GM23248 (cell line): ENCODE measurements around the gene EXTL1. TPM values are rescaled to one million over a fixed set of nuclear protein-coding genes. Genes with fewer than 3 reads are reported as not detected.

Experiments
- DNase-seq: peaks from one replicate; pipeline ENCODE4 v3.0.0-alpha.2; 2015
- H2AFZ ChIP-seq: fragments of 200-600 bp; sonication (generic); 2 replicates; pipeline ENCODE4 v1.6.1; 2016; ENCODE audit warnings: antibody characterized with exemption
- H3F3A ChIP-seq: fragments of 200-600 bp; sonication (generic); 2 replicates; pipeline ENCODE4 v1.6.1; 2016; ENCODE audit warnings: mild to moderate bottlenecking, antibody characterized with exemption, mixed run types; ENCODE audit not compliant: insufficient read depth
- H3K27ac ChIP-seq: fragments of 200-600 bp; sonication (generic); 2 replicates; pipeline ENCODE4 v1.5.1; 2016; ENCODE audit warnings: mild to moderate bottlenecking
- H3K27me3 ChIP-seq: fragments of 200-600 bp; sonication (generic); replicated peaks from 2 replicates; pipeline ENCODE4 v1.6.1; 2016; ENCODE audit warnings: mild to moderate bottlenecking; ENCODE audit not compliant: insufficient read depth
- H3K36me3 ChIP-seq: fragments of 200-600 bp; sonication (generic); 2 replicates; pipeline ENCODE4 v1.6.1; 2016; ENCODE audit warnings: low read depth, mild to moderate bottlenecking
- H3K4me1 ChIP-seq: fragments of 200-600 bp; sonication (generic); 2 replicates; pipeline ENCODE4 v1.6.1; 2016; ENCODE audit warnings: mild to moderate bottlenecking; ENCODE audit not compliant: insufficient read depth
- H3K4me2 ChIP-seq: fragments of 200-600 bp; sonication (generic); one replicate; pipeline ENCODE4 v1.6.1; 2016; ENCODE audit warnings: mild to moderate bottlenecking; ENCODE audit not compliant: unreplicated experiment
- H3K4me3 ChIP-seq: fragments of 200-600 bp; sonication (generic); 2 replicates; pipeline ENCODE4 v1.5.1; 2016; ENCODE audit warnings: mild to moderate bottlenecking
- H3K79me2 ChIP-seq: fragments of 200-600 bp; sonication (generic); 2 replicates; pipeline ENCODE4 v1.6.1; 2016; ENCODE audit warnings: mild to moderate bottlenecking; ENCODE audit not compliant: insufficient read depth
- H3K9ac ChIP-seq: fragments of 200-600 bp; sonication (generic); 2 replicates; pipeline ENCODE4 v1.6.1; 2016; ENCODE audit warnings: mild to moderate bottlenecking
- H3K9me2 ChIP-seq: fragments of 200-600 bp; sonication (generic); 2 replicates; pipeline ENCODE4 v1.6.1; 2016; ENCODE audit warnings: mixed run types, mild to moderate bottlenecking, moderate library complexity; ENCODE audit not compliant: insufficient read depth
- H3K9me3 ChIP-seq: fragments of 200-600 bp; sonication (generic); one replicate; pipeline ENCODE4 v1.6.1; 2017; ENCODE audit warnings: low read depth
- H4K20me1 ChIP-seq: fragments of 200-600 bp; sonication (generic); 2 replicates; pipeline ENCODE4 v1.6.0; 2016; ENCODE audit not compliant: insufficient read depth
- EZH2 ChIP-seq: fragments of 200-600 bp; sonication (generic); IDR thresholded peaks from 2 replicates; pipeline ENCODE4 v1.6.1; 2018; ENCODE audit warnings: antibody characterized with exemption, mild to moderate bottlenecking; ENCODE audit not compliant: insufficient read depth, poor library complexity, severe bottlenecking
- EZH2phosphoT487 ChIP-seq: fragments of 200-600 bp; sonication (generic); IDR thresholded peaks from 2 replicates; pipeline ENCODE4 v1.6.1; 2018; ENCODE audit warnings: antibody characterized with exemption, moderate library complexity, mild to moderate bottlenecking, low read depth; ENCODE audit not compliant: insufficient read depth
- WGBS, 2 experiments: methylation state at CpG; one replicate each; pipeline ENCODE4 v1.1.6; 2015 to 2017; ENCODE audit warnings: low lambda C conversion rate in 2 of 2, low coverage in 1 of 2; ENCODE audit errors: missing lambda C conversion rate in 2 of 2; 5-methylcytosine and 5-hydroxymethylcytosine counted together
- in situ Hi-C: fragments of 300-500 bp; cut with MboI; formaldehyde crosslinking; loops from 2 replicates; pipeline ENCODE4 v1.15.0; 2020
- polyA plus RNA-seq: library from polyadenylated mRNA; unstranded; fragments of >200 nt; fragmentation: Nextera tagmentation; extraction: Ambion mirVana; gene quantifications from 2 replicates; pipeline ENCODE4 v1.2.1, GENCODE V29; 2016
- total RNA-seq: library from RNA; depleted of rRNA; stranded (reverse); fragments of >200 nt; shearing (Covaris generic); gene quantifications from 2 replicates; pipeline ENCODE4 v1.2.3, GENCODE V29; 2014

EXTL1 gene
- total and polyA plus RNA-seq, 2 experiments from 2014 or later: 5.5 to 5.9 TPM

GRCh38 chr1:26067432-26067911, 45.9 kb downstream of the EXTL1 start, which contains the start of gene TRIM63:
TRIM63 (minus strand) TSS chr1:26067630; CDS start chr1:26067494, 136 bp downstream.
- no peaks in the 10 kb centered on the region for H3F3A ChIP-seq
- no peak within 1 kb of the TSS for H3K4me2 ChIP-seq
- no peaks in the 10 kb centered on the region for H3K9me3 ChIP-seq
- no peaks in the 10 kb centered on the region for H3K9me2 ChIP-seq
- H3K36me3 ChIP-seq: no peaks in the 10 kb centered on the region
- WGBS, 2 experiments: 14 to 16% methylated on average over 9 of the region's 9 CpGs
- H3K4me3 ChIP-seq: no peak within 1 kb of the TSS
- H3K79me2 ChIP-seq: no peaks in the 10 kb centered on the region
- peaks cover 45% of the 10 kb centered on the region for H3K27me3 ChIP-seq
- no peak within 1 kb of the TSS for H3K9ac ChIP-seq
- no peak within 1 kb of the TSS for H3K27ac ChIP-seq
- in situ Hi-C loops: no loop called here
- no peaks in the 10 kb centered on the region for H4K20me1 ChIP-seq
- H3K4me1 ChIP-seq: no peaks in the 10 kb centered on the region
- no peak for DNase-seq
- no peak within 1 kb of the TSS for H2AFZ ChIP-seq
- TF ChIP-seq EZH2: no peak
- no peak for TF ChIP-seq EZH2phosphoT487

GRCh38 chr1:26069941-26070295, 48.3 kb downstream of the EXTL1 start:
- Histone ChIP-seq H3K79me2 (no peaks in the 10 kb centered on the region), H3K27me3 (peaks cover 52% of the 10 kb centered on the region), H3K36me3 (no peaks in the 10 kb centered on the region), H3K4me2 (no peak overlapping the region), H3K4me1 (no peaks in the 10 kb centered on the region), H3K4me3 (no peak overlapping the region), H3K9me3 (no peaks in the 10 kb centered on the region), H3K9me2 (no peaks in the 10 kb centered on the region), H4K20me1 (no peaks in the 10 kb centered on the region), H3F3A (no peaks in the 10 kb centered on the region), H2AFZ (no peak overlapping the region), H3K27ac (no peak overlapping the region), H3K9ac (no peak overlapping the region)
- no peak for DNase-seq
- in situ Hi-C loops: no loop called here
- TF ChIP-seq EZH2phosphoT487: no peak
- TF ChIP-seq EZH2: no peak
- 27 to 63% methylated on average over 1 of the region's 1 CpG for WGBS, 2 experiments

DNA sequence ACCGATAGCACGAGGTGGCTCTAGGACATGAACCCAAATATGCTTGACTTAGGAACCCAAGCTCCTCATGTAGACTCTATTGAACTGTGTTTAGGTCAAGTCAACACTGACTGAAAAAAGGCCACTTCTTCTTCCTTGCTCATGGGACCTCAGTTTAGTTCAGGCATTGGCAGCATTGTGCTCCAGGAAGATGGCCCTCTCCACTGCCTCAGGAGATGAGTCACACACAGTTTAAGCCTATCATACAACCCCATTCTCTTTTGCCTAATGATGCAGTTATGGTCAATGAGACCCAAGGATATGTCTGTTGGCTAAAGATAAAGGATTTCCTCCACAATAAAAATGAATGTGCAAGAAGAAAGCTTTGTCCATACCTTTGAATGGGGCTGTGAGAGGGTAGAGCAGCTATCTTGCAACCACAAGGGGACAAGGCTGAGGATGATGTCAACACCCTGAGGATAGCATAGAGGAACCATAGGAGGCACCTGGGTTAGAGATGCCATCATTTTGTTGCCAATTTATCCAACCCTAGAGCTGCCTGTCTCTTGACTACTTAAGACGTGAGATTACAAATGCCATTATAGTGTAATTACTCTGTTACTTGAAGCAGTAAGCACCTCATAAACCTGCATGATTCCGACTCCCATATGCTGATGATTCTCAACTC, 48.9 kb downstream of the EXTL1 start:
- H3K79me2 ChIP-seq: no peaks in the 10 kb centered on the region
- no peak overlapping the region for H2AFZ ChIP-seq
- H4K20me1 ChIP-seq: no peaks in the 10 kb centered on the region
- H3K4me3 ChIP-seq: no peak overlapping the region
- no peak for DNase-seq
- no peaks in the 10 kb centered on the region for H3K9me2 ChIP-seq
- H3F3A ChIP-seq: no peaks in the 10 kb centered on the region
- H3K9ac ChIP-seq: no peak overlapping the region
- TF ChIP-seq EZH2phosphoT487: no peak
- no peak for TF ChIP-seq EZH2
- no peaks in the 10 kb centered on the region for H3K36me3 ChIP-seq
- WGBS, 2 experiments: 69 to 76% methylated on average over 4 of the region's 4 CpGs
- no peak overlapping the region for H3K27ac ChIP-seq
- H3K27me3 ChIP-seq: peaks cover 52% of the 10 kb centered on the region
- H3K9me3 ChIP-seq: no peaks in the 10 kb centered on the region
- H3K4me2 ChIP-seq: no peak overlapping the region
- no peaks in the 10 kb centered on the region for H3K4me1 ChIP-seq
- in situ Hi-C loops: no loop called here

GRCh38 chr1:26070963-26071342, 49.4 kb downstream of the EXTL1 start:
- H3K9me3 ChIP-seq: no peaks in the 10 kb centered on the region
- H3K4me1 ChIP-seq: no peaks in the 10 kb centered on the region
- no peak overlapping the region for H3K4me2 ChIP-seq
- peaks cover 52% of the 10 kb centered on the region for H3K27me3 ChIP-seq
- no peak overlapping the region for H3K9ac ChIP-seq
- no peaks in the 10 kb centered on the region for H3K36me3 ChIP-seq
- no peak overlapping the region for H3K27ac ChIP-seq
- no peak overlapping the region for H2AFZ ChIP-seq
- DNase-seq: no peak
- in situ Hi-C loops: no loop called here
- no peak overlapping the region for H3K4me3 ChIP-seq
- no peaks in the 10 kb centered on the region for H3F3A ChIP-seq
- no peaks in the 10 kb centered on the region for H3K9me2 ChIP-seq
- no peaks in the 10 kb centered on the region for H4K20me1 ChIP-seq
- TF ChIP-seq EZH2phosphoT487: no peak
- no peak for TF ChIP-seq EZH2
- H3K79me2 ChIP-seq: no peaks in the 10 kb centered on the region
- WGBS, 2 experiments: 77 to 79% methylated on average over 6 of the region's 6 CpGs

- Histone ChIP-seq H3K9ac (no peak overlapping the region), H3K4me2 (no peak overlapping the region), H3F3A (no peaks in the 10 kb centered on the region), H3K4me3 (no peak overlapping the region), H2AFZ (no peak overlapping the region), H3K79me2 (no peaks in the 10 kb centered on the region), H3K27ac (no peak overlapping the region), H3K36me3 (no peaks in the 10 kb centered on the region), H3K9me3 (no peaks in the 10 kb centered on the region), H3K9me2 (no peaks in the 10 kb centered on the region), H3K4me1 (no peaks in the 10 kb centered on the region), H3K27me3 (peaks cover 52% of the 10 kb centered on the region), H4K20me1 (no peaks in the 10 kb centered on the region)
- 17 to 30% methylated on average over 6 of the region's 6 CpGs for WGBS, 2 experiments
- DNase-seq: no peak
- no peak for TF ChIP-seq EZH2
- TF ChIP-seq EZH2phosphoT487: no peak
- in situ Hi-C loops: no loop called here
These were observed 50.7 kb downstream of the EXTL1 start for GRCh38 chr1:26072305-26072704.
